Mesodermal cell (in vitro differentiated cells): ENCODE measurements around the gene STUM.
"Not testable (repeated sequence)": the region's sequence is repeated elsewhere in the genome, so short reads cannot be mapped to it uniquely, and the experiment has no call there.

Experiments used
- H3K27ac ChIP-seq: 2 replicates; pipeline ENCODE4 v1.7.0; 2013; ENCODE audit warnings: mild to moderate bottlenecking, low read depth, low read length, moderate library complexity; ENCODE audit not compliant: severe bottlenecking
- H3K36me3 ChIP-seq: 2 replicates; pipeline ENCODE4 v1.7.1; 2013; ENCODE audit warnings: mild to moderate bottlenecking, low read length, moderate library complexity; ENCODE audit not compliant: control insufficient read depth, insufficient read depth
- H3K4me1 ChIP-seq: one replicate; pipeline ENCODE4 v1.7.1; 2013; ENCODE audit warnings: mild to moderate bottlenecking, low read length; ENCODE audit not compliant: insufficient read depth, control insufficient read depth, poor library complexity, severe bottlenecking
- H3K4me3 ChIP-seq: 2 replicates; pipeline ENCODE4 v1.7.0; 2013; ENCODE audit warnings: low read length, control low read depth, mild to moderate bottlenecking; ENCODE audit not compliant: insufficient read depth, poor library complexity, severe bottlenecking; ENCODE audit errors: extremely low read depth
- H3K9me3 ChIP-seq: 2 replicates; pipeline ENCODE4 v1.7.1; 2013; ENCODE audit warnings: mild to moderate bottlenecking, low read length, moderate library complexity; ENCODE audit not compliant: control insufficient read depth
- WGBS, 2 experiments: methylation state at CpG; one replicate each; pipeline ENCODE4 v1.1.5; 2013; ENCODE audit warnings: missing lambda C conversion rate in 2 of 2; ENCODE audit not compliant: insufficient coverage in 2 of 2; 5-methylcytosine and 5-hydroxymethylcytosine counted together

STUM gene

GRCh38 chr1:226616636-226617035 lies 68.1 kb downstream of the STUM start:
- Histone ChIP-seq H3K36me3 (no peaks in the 10 kb centered on the region), H3K9me3 (no peaks in the 10 kb centered on the region), H3K27ac (no peak overlapping the region), H3K4me3 (no peak overlapping the region), H3K4me1 (no peaks in the 10 kb centered on the region)
- WGBS, 2 experiments = 40 to 100% methylated on average over 1 of the region's 1 CpG

- Histone ChIP-seq H3K9me3 (no peaks in the 10 kb centered on the region), H3K27ac (no peak overlapping the region), H3K4me1 (no peaks in the 10 kb centered on the region), H3K36me3 (no peaks in the 10 kb centered on the region), H3K4me3 (no peak overlapping the region)
- 90 to 100% methylated on average over 4 to 6 of the region's 8 CpGs for WGBS, 2 experiments
Measured at GRCh38 chr1:226617109-226617508, 68.5 kb downstream of the STUM start.

GRCh38 chr1:226617719-226618118 lies 69.2 kb downstream of the STUM start:
- not testable (repeated sequence) for H3K4me1 ChIP-seq, H3K9me3 ChIP-seq, H3K36me3 ChIP-seq, H3K27ac ChIP-seq, H3K4me3 ChIP-seq
- no CpG with 5 or more reads among the region's 1 CpG for WGBS, 2 experiments

DNA sequence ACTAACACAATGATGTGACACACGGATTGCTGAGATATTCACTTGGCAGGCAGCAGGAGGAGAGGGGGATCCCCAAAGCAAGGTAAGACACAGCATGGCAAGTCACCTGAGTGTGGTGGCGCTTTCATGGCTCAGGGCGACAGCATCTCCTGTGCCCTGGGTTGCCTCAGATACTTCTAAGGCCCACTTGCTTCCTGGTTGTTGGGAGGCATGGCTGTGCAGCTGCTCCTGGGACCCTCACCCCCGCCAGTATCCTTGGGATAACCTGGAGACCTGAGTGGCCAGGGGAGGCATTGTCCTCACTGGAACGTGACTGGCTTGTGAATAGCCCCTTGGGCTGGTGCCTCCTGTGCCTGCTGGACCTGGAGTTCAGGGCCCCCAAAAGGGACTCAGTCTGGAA lies 69.8 kb downstream of the STUM start:
- Histone ChIP-seq H3K36me3 (no peaks in the 10 kb centered on the region), H3K4me1 (no peaks in the 10 kb centered on the region), H3K27ac (no peak overlapping the region), H3K9me3 (no peaks in the 10 kb centered on the region), H3K4me3 (no peak overlapping the region)
- WGBS, 2 experiments = 80 to 83% methylated on average over 3 to 4 of the region's 5 CpGs

- Histone ChIP-seq H3K4me3 (no peak overlapping the region), H3K9me3 (no peaks in the 10 kb centered on the region), H3K36me3 (no peaks in the 10 kb centered on the region), H3K27ac (no peak overlapping the region), H3K4me1 (no peaks in the 10 kb centered on the region)
- 85 to 100% methylated on average over 3 to 5 of the region's 7 CpGs for WGBS, 2 experiments
Measured at GRCh38 chr1:226619031-226619430, 70.5 kb downstream of the STUM start.

- H3K4me1 ChIP-seq = no peaks in the 10 kb centered on the region
- H3K9me3 ChIP-seq = no peaks in the 10 kb centered on the region
- H3K36me3 ChIP-seq = no peaks in the 10 kb centered on the region
- H3K4me3 ChIP-seq = no peak overlapping the region
- H3K27ac ChIP-seq = no peak overlapping the region
Measured at GRCh38 chr1:226622012-226622411, 73.4 kb downstream of the STUM start.

- H3K27ac ChIP-seq = no peak overlapping the region
- no peaks in the 10 kb centered on the region for H3K9me3 ChIP-seq
- H3K4me3 ChIP-seq = no peak overlapping the region
- 91 to 100% methylated on average over 2 to 5 of the region's 5 CpGs for WGBS, 2 experiments
- H3K36me3 ChIP-seq = no peaks in the 10 kb centered on the region
- H3K4me1 ChIP-seq = no peaks in the 10 kb centered on the region
Measured at GRCh38 chr1:226624526-226624925, 76.0 kb downstream of the STUM start.

- WGBS, 2 experiments = 84 to 94% methylated on average over 5 to 6 of the region's 6 CpGs
- H3K27ac ChIP-seq = no peak overlapping the region
- H3K4me1 ChIP-seq = no peaks in the 10 kb centered on the region
- no peaks in the 10 kb centered on the region for H3K9me3 ChIP-seq
- no peak overlapping the region for H3K4me3 ChIP-seq
- no peaks in the 10 kb centered on the region for H3K36me3 ChIP-seq
Measured at GRCh38 chr1:226625326-226625725, 76.8 kb downstream of the STUM start.

DNA sequence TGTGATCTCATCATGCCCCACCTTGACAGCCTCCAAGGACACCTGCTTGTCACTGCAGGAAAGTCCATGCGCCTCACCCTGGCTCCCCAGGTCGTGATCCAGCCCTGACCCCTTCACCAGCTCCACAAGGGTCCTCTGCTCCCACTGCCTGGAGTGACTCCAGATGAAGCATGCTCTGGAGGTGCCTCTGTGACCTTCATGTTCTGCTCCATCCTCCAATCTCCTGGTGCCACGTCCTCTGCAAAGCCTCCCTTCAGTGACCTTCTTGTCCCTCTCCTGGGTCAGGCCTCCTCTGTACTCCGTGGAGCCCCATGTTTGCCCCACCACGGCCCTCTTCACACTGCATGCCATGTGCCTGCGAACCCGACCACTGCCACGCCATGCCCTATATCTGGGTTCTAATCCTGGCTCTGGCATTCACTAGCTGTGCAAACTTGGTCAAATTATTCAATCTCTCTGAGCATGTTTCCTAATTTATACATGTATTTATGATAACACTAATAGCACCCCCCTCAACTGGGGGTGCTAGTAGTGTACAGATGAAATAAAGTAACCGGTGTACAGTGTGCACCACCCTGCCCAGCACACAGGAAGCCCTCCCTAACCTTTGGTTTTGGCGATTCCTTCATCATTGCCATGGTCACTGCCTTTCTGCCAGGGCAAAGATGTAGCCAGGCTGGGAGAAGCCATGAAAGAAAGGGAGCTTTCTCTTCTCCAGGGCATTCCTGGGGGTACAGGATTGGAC lies 77.4 kb downstream of the STUM start:
- no peak overlapping the region for H3K27ac ChIP-seq
- H3K4me3 ChIP-seq = no peak overlapping the region
- H3K36me3 ChIP-seq = no peaks in the 10 kb centered on the region
- no peaks in the 10 kb centered on the region for H3K4me1 ChIP-seq
- WGBS, 2 experiments = 79 to 82% methylated on average over 9 of the region's 10 CpGs
- H3K9me3 ChIP-seq = no peaks in the 10 kb centered on the region

GRCh38 chr1:226626577-226626956 lies 78.0 kb downstream of the STUM start:
- Histone ChIP-seq H3K4me1 (no peaks in the 10 kb centered on the region), H3K27ac (no peak overlapping the region), H3K36me3 (no peaks in the 10 kb centered on the region), H3K4me3 (no peak overlapping the region), H3K9me3 (no peaks in the 10 kb centered on the region)
- 4 to 9% methylated on average over 7 to 10 of the region's 11 CpGs for WGBS, 2 experiments

- no peaks in the 10 kb centered on the region for H3K4me1 ChIP-seq
- H3K9me3 ChIP-seq = no peaks in the 10 kb centered on the region
- H3K36me3 ChIP-seq = no peaks in the 10 kb centered on the region
- WGBS, 2 experiments = 84 to 91% methylated on average over 5 to 6 of the region's 6 CpGs
- H3K27ac ChIP-seq = no peak overlapping the region
- no peak overlapping the region for H3K4me3 ChIP-seq
Measured at GRCh38 chr1:226627050-226627755, 78.6 kb downstream of the STUM start.
